ENCODE results near the gene ZSWIM5.
"Not testable (repeated sequence)": the region's sequence is repeated elsewhere in the genome, so short reads cannot be mapped to it uniquely, and the experiment has no call there.

ZSWIM5 gene

DNA sequence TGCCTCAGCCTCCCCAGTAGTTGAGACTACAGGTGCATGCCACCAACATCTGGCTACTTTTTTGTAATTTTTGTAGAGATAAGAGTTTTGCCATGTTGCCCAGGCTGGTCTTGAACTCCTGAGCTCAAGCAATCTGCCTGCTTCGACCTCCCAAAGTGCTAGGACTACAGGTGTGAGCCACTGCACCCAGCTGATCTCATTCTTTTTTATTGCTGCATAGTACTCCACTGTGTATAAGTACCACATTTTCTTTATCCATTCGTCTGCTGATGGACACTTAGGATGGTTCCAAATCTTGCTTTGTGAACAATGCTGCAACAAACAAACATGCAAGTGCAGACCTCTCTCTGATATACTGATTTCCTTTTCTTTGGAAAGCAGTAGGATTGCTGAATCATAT lies 134.8 kb downstream of the ZSWIM5 start:
- H3K27me3 ChIP-seq (ENCODE audit: insufficient read depth, poor library complexity, severe bottlenecking), result no peaks in the 10 kb centered on the region
- TF ChIP-seq POLR2AphosphoS5 (IDR thresholded peaks at IDR 0.05; ENCODE audit: low read depth), result no peak
- TF ChIP-seq, protein P1, sequence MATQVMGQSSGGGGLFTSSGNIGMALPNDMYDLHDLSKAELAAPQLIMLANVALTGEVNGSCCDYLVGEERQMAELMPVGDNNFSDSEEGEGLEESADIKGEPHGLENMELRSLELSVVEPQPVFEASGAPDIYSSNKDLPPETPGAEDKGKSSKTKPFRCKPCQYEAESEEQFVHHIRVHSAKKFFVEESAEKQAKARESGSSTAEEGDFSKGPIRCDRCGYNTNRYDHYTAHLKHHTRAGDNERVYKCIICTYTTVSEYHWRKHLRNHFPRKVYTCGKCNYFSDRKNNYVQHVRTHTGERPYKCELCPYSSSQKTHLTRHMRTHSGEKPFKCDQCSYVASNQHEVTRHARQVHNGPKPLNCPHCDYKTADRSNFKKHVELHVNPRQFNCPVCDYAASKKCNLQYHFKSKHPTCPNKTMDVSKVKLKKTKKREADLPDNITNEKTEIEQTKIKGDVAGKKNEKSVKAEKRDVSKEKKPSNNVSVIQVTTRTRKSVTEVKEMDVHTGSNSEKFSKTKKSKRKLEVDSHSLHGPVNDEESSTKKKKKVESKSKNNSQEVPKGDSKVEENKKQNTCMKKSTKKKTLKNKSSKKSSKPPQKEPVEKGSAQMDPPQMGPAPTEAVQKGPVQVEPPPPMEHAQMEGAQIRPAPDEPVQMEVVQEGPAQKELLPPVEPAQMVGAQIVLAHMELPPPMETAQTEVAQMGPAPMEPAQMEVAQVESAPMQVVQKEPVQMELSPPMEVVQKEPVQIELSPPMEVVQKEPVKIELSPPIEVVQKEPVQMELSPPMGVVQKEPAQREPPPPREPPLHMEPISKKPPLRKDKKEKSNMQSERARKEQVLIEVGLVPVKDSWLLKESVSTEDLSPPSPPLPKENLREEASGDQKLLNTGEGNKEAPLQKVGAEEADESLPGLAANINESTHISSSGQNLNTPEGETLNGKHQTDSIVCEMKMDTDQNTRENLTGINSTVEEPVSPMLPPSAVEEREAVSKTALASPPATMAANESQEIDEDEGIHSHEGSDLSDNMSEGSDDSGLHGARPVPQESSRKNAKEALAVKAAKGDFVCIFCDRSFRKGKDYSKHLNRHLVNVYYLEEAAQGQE (IDR thresholded peaks at IDR 0.05; ENCODE audit: insufficient replicate concordance, low read depth), result no peak
- no peak for TF ChIP-seq SPI1 (IDR thresholded peaks at IDR 0.05; ENCODE audit: borderline replicate concordance, low read depth)
- TF ChIP-seq GABPA (IDR thresholded peaks at IDR 0.05; ENCODE audit: low read depth), result no peak
- H3K4me3 ChIP-seq (replicated peaks; ENCODE audit: insufficient read depth, low read length), result no peak overlapping the region
- DNase-seq (ENCODE audit: low read depth in 1 of 2, low spot score in 1 of 2), result no peak
- H3K27ac ChIP-seq (replicated peaks), result no peak overlapping the region

DNA sequence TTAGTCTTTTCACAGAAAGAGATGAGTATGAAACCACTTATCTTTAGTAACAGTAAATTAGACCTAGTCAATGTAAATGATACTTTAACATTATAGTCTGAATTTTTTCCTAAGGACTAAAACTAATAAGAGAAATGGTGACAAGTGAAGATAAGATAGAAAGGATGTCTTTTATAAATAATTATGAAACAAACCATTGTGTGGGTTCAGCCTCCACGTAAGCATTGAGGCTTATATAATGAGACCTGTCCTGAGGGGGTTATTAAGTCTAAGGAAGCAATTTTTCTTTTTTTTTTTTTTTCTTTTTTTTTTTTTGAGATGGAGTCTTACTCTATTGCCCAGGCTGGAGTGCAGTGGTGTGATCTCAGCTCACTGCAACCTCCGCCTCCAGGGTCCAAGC lies 138.6 kb downstream of the ZSWIM5 start:
- Histone ChIP-seq H3K4me3 (replicated peaks; ENCODE audit: insufficient read depth, low read length) (no peak overlapping the region), H3K27ac (replicated peaks) (no peak overlapping the region), H3K27me3 (ENCODE audit: insufficient read depth, poor library complexity, severe bottlenecking) (no peaks in the 10 kb centered on the region)
- DNase-seq (ENCODE audit: low read depth in 1 of 2, low spot score in 1 of 2), result no peak
- TF ChIP-seq SPI1 (IDR thresholded peaks at IDR 0.05; ENCODE audit: borderline replicate concordance, low read depth), result no peak
- no peak for TF ChIP-seq GABPA (IDR thresholded peaks at IDR 0.05; ENCODE audit: low read depth)
- TF ChIP-seq, protein P1 (IDR thresholded peaks at IDR 0.05; ENCODE audit: insufficient replicate concordance, low read depth), result no peak
- TF ChIP-seq, protein P2, sequence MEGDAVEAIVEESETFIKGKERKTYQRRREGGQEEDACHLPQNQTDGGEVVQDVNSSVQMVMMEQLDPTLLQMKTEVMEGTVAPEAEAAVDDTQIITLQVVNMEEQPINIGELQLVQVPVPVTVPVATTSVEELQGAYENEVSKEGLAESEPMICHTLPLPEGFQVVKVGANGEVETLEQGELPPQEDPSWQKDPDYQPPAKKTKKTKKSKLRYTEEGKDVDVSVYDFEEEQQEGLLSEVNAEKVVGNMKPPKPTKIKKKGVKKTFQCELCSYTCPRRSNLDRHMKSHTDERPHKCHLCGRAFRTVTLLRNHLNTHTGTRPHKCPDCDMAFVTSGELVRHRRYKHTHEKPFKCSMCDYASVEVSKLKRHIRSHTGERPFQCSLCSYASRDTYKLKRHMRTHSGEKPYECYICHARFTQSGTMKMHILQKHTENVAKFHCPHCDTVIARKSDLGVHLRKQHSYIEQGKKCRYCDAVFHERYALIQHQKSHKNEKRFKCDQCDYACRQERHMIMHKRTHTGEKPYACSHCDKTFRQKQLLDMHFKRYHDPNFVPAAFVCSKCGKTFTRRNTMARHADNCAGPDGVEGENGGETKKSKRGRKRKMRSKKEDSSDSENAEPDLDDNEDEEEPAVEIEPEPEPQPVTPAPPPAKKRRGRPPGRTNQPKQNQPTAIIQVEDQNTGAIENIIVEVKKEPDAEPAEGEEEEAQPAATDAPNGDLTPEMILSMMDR (IDR thresholded peaks at IDR 0.05; ENCODE audit: insufficient read depth, low read length), result no peak
- no peak for TF ChIP-seq POLR2AphosphoS5 (IDR thresholded peaks at IDR 0.05; ENCODE audit: low read depth)

- Histone ChIP-seq H3K4me3 (replicated peaks; ENCODE audit: insufficient read depth, low read length) (no peak overlapping the region), H3K27me3 (ENCODE audit: insufficient read depth, poor library complexity, severe bottlenecking) (no peaks in the 10 kb centered on the region), H3K27ac (replicated peaks) (no peak overlapping the region)
- TF ChIP-seq, protein P1 (IDR thresholded peaks at IDR 0.05; ENCODE audit: insufficient replicate concordance, low read depth), result no peak
- TF ChIP-seq POLR2AphosphoS5 (IDR thresholded peaks at IDR 0.05; ENCODE audit: low read depth), result no peak
- no peak for TF ChIP-seq SPI1 (IDR thresholded peaks at IDR 0.05; ENCODE audit: borderline replicate concordance, low read depth)
- TF ChIP-seq, protein P2 (IDR thresholded peaks at IDR 0.05; ENCODE audit: insufficient read depth, low read length), result no peak
- TF ChIP-seq GABPA (IDR thresholded peaks at IDR 0.05; ENCODE audit: low read depth), result no peak
- DNase-seq (ENCODE audit: low read depth in 1 of 2, low spot score in 1 of 2), result no peak
Observed at GRCh38 chr1:45065083-45065482, 141.3 kb downstream of the ZSWIM5 start.

- not testable (repeated sequence) for H3K4me3 ChIP-seq (replicated peaks; ENCODE audit: insufficient read depth, low read length); DNase-seq (ENCODE audit: low read depth in 1 of 2, low spot score in 1 of 2); H3K27ac ChIP-seq (replicated peaks); H3K27me3 ChIP-seq (ENCODE audit: insufficient read depth, poor library complexity, severe bottlenecking)
Observed at GRCh38 chr1:45062463-45062862, 143.9 kb downstream of the ZSWIM5 start.
